Astrocyte (in vitro differentiated cells and primary cell): Measurements from ENCODE around the gene RAP1A.

Experiments
- EZH2 ChIP-seq: IDR thresholded peaks from 2 replicates; pipeline ENCODE4 v1.6.1; 2012; ENCODE audit warnings: mild to moderate bottlenecking, low read length, inconsistent platforms; ENCODE audit not compliant: insufficient read depth
- TF ChIP-seq, protein P1 (sequence below): IDR thresholded peaks from 2 replicates; pipeline ENCODE4 v1.5.1; 2011; ENCODE audit warnings: low read depth, mild to moderate bottlenecking, inconsistent platforms, low read length, moderate library complexity; ENCODE audit not compliant: insufficient read depth

DNA sequence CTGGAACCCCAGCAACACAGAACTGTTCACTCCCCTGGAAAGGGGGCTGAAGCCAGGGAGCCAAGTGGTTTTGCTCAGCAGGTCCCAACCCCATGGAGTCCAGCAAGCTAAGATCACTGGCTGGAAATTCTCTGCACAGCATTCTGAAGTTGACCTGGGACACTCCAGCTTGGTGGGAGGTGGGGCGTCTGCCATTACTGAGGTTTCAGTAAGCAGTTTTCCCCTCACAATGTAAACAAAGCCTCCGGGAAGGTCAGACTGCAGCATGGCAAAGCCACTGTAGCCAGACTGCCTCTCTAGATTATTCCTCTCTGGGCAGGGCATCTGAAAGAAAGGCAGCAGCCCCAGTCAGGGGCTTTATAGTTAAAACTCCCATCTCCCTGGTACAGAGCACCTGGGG is 60.0 kb downstream of the RAP1A start:
- TF ChIP-seq, protein P1, sequence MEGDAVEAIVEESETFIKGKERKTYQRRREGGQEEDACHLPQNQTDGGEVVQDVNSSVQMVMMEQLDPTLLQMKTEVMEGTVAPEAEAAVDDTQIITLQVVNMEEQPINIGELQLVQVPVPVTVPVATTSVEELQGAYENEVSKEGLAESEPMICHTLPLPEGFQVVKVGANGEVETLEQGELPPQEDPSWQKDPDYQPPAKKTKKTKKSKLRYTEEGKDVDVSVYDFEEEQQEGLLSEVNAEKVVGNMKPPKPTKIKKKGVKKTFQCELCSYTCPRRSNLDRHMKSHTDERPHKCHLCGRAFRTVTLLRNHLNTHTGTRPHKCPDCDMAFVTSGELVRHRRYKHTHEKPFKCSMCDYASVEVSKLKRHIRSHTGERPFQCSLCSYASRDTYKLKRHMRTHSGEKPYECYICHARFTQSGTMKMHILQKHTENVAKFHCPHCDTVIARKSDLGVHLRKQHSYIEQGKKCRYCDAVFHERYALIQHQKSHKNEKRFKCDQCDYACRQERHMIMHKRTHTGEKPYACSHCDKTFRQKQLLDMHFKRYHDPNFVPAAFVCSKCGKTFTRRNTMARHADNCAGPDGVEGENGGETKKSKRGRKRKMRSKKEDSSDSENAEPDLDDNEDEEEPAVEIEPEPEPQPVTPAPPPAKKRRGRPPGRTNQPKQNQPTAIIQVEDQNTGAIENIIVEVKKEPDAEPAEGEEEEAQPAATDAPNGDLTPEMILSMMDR: no peak
- TF ChIP-seq EZH2: no peak
